HepG2 (cell line): Measurements from ENCODE around the gene SNURF. TPM values are rescaled to one million over a fixed set of nuclear protein-coding genes. Genes with fewer than 3 reads are reported as not detected.

Experiments
- ATAC-seq: fragments of 200-7000 bp; cut with Tn5 transposase; 3 replicates; pipeline ENCODE4 v1.9.1; 2020; ENCODE audit warnings: mild to moderate bottlenecking, moderate library complexity
- BruUV-seq: library from RNA; stranded (reverse); fragments of 400-500 nt; replicated peaks from 2 replicates; lab custom pipeline; 2021; lab: Mats Ljungman, UMichigan
- CTCF ChIA-PET: fragments of 300-600 bp; formaldehyde crosslinking; extraction: SDS; loops from one replicate; lab custom pipeline; 2021; ENCODE audit warnings: low total read pairs, inconsistent platforms, low intra/inter-chr PET ratio; lab: Yijun Ruan, JAX
- POLR2A ChIA-PET: fragments of 350-600 bp; sonication (Branson Sonifier 250); formaldehyde crosslinking; loops from one replicate; lab custom pipeline; 2020; ENCODE audit warnings: antibody characterized with exemption, inconsistent platforms; lab: Yijun Ruan, JAX
- DNase-seq: peaks from one replicate; pipeline ENCODE4 v3.0.0-alpha.2; 2015; ENCODE audit warnings: low spot score
- FAIRE-seq: peaks from 3 replicates; lab custom pipeline; 2011; peaks lifted over from hg19 to GRCh38; lab: Jason Lieb, UNC
- H2AFZ ChIP-seq: one replicate; pipeline ENCODE4 v1.6.1; 2011; ENCODE audit warnings: low read length, inconsistent platforms
- H3K27ac ChIP-seq: fragments of 300-600 bp; 3 replicates; pipeline ENCODE4 v1.8.0; 2011; ENCODE audit warnings: mixed run types, mild to moderate bottlenecking, mixed read lengths, low read length, inconsistent platforms; ENCODE audit not compliant: insufficient read depth; ENCODE audit errors: extremely low read length
- H3K27me3 ChIP-seq, 2 experiments: fragments of 200-600 bp in 1 of 2; 2 replicates in 1 of 2; 3 replicates in 1 of 2; pipeline versions ENCODE4 v1.6.0 to v1.8.0; 2011; ENCODE audit warnings: low read length in 2 of 2, mild to moderate bottlenecking in 2 of 2, moderate library complexity in 2 of 2, inconsistent platforms in 1 of 2; ENCODE audit not compliant: insufficient read depth in 2 of 2, control insufficient read depth in 1 of 2
- H3K36me3 ChIP-seq, 2 experiments: fragments of 200-600 bp in 1 of 2; replicated peaks in 1 of 2; 2 replicates in 1 of 2; 3 replicates in 1 of 2; pipeline versions ENCODE4 v1.5.1 to v1.8.0; 2011; ENCODE audit warnings: low read length in 2 of 2, inconsistent platforms in 1 of 2; ENCODE audit not compliant: insufficient read depth in 2 of 2, control insufficient read depth in 1 of 2
- H3K4me1 ChIP-seq: 2 replicates; pipeline ENCODE4 v1.5.1; 2012; ENCODE audit warnings: low read length, inconsistent platforms; ENCODE audit not compliant: insufficient read depth
- H3K4me2 ChIP-seq: 2 replicates; pipeline ENCODE4 v1.6.0; 2011; ENCODE audit warnings: low read depth, low read length, inconsistent platforms
- H3K4me3 ChIP-seq, 3 experiments: fragments of 200-600 bp in 1 of 3; sonication (generic), shearing (Covaris generic) in 1 of 3; replicated peaks in 1 of 3; 2 replicates each; pipeline ENCODE4 v1.5.1; 2011 to 2016; ENCODE audit warnings: low read length in 3 of 3, inconsistent platforms in 2 of 3, low read depth in 2 of 3, mild to moderate bottlenecking in 2 of 3, control low read depth in 1 of 3, mixed read lengths in 1 of 3; ENCODE audit not compliant: insufficient read depth in 1 of 3
- H3K79me2 ChIP-seq: one replicate; pipeline ENCODE4 v1.6.1; 2011; ENCODE audit warnings: low read length, inconsistent platforms; ENCODE audit not compliant: insufficient read depth
- H3K9ac ChIP-seq: 2 replicates; pipeline ENCODE4 v1.6.0; 2011; ENCODE audit warnings: mild to moderate bottlenecking, low read depth, low read length, inconsistent platforms; ENCODE audit not compliant: insufficient read depth
- H3K9me3 ChIP-seq: 2 replicates; pipeline ENCODE4 v1.5.1; 2012; ENCODE audit warnings: mild to moderate bottlenecking, low read length
- H4K20me1 ChIP-seq: 2 replicates; pipeline ENCODE4 v1.6.0; 2011; ENCODE audit warnings: inconsistent platforms, mild to moderate bottlenecking, low read length, moderate library complexity; ENCODE audit not compliant: insufficient read depth
- CBX2 ChIP-seq, 2 experiments: fragments of 200-600 bp in 1 of 2; sonication (generic); formaldehyde crosslinking in 1 of 2; IDR thresholded peaks; 2 replicates each; pipeline versions ENCODE4 v1.7.0 to v1.8.1; 2018 to 2022; ENCODE audit warnings: low read depth in 2 of 2, low read length in 1 of 2, mild to moderate bottlenecking in 1 of 2, missing genetic modification reagents in 1 of 2
- GTF3A ChIP-seq: sonication (generic); formaldehyde crosslinking; conservative IDR thresholded peaks from 2 replicates; pipeline ENCODE4 v1.4.0; 2020; ENCODE audit warnings: mild to moderate bottlenecking, missing genetic modification reagents
- NFYC ChIP-seq: IDR thresholded peaks from 2 replicates; pipeline ENCODE4 v1.6.1; 2016; ENCODE audit warnings: missing genetic modification reagents, missing compliant biosample characterization
- RARA ChIP-seq: IDR thresholded peaks from 2 replicates; pipeline ENCODE4 v1.6.1; 2016; ENCODE audit warnings: missing genetic modification reagents, missing compliant biosample characterization
- SRSF1 ChIP-seq: fragments of 200-400 bp; formaldehyde crosslinking; optimal IDR thresholded peaks from 2 replicates; pipeline ENCODE3; 2017; ENCODE audit warnings: mild to moderate bottlenecking, low read depth, low read length, moderate library complexity
- SYNCRIP ChIP-seq: fragments of 200-400 bp; formaldehyde crosslinking; IDR thresholded peaks from 2 replicates; pipeline ENCODE4 v1.6.1; 2018; ENCODE audit warnings: mild to moderate bottlenecking, low read depth, low read length; ENCODE audit not compliant: insufficient read depth
- ZNF224 ChIP-seq: sonication (generic); formaldehyde crosslinking; IDR thresholded peaks from 2 replicates; pipeline ENCODE4 v1.5.0; 2020; ENCODE audit warnings: mild to moderate bottlenecking, missing genetic modification reagents
- ZNF326 ChIP-seq: sonication (generic); formaldehyde crosslinking; IDR thresholded peaks from 2 replicates; pipeline ENCODE4 v1.4.0; 2020; ENCODE audit warnings: missing genetic modification reagents, borderline replicate concordance
- ZNF550 ChIP-seq: sonication (generic); formaldehyde crosslinking; IDR thresholded peaks from 2 replicates; pipeline ENCODE4 v1.4.0; 2020; ENCODE audit warnings: mild to moderate bottlenecking, missing genetic modification reagents, borderline replicate concordance
- whole genome bisulfite sequencing: methylation state at CpG from one replicate; pipeline ENCODE4 v1.1.6; 2017; ENCODE audit warnings: low lambda C conversion rate; 5-methylcytosine and 5-hydroxymethylcytosine counted together
- in situ Hi-C: cut with HindIII; loops from 2 replicates; pipeline ENCODE4 v1.10.0; 2017; ENCODE audit warnings: low pct_unique_long_range_greater_than_20kb; ENCODE audit not compliant: extremely low pct_ligation_motif_present
- intact Hi-C: fragments of 100-400 bp; cut with micrococcal nuclease; formaldehyde crosslinking; loops from one replicate; pipeline ENCODE4 v1.10.0; 2022; ENCODE audit not compliant: unreplicated experiment
- polyA plus RNA-seq, 8 experiments: library from polyadenylated mRNA; depleted of rRNA in 3 of 8; stranded (reverse) in 7 of 8; unstranded in 1 of 8; fragments of >200 nt; fragmentation: Illumina TruSeq in 4 of 8; extraction: Trizol in 4 of 8; gene quantifications; 2 replicates each; pipeline versions ENCODE4 v1.2.1 to v1.2.3, GENCODE V29; 2011 to 2016; ENCODE audit warnings: low read depth in 4 of 8, missing spikeins in 1 of 8, mixed read lengths in 1 of 8; ENCODE audit not compliant: insufficient read depth in 1 of 8
- total RNA-seq, 5 experiments: library from RNA; depleted of rRNA; stranded (reverse); fragments of >200 nt; fragmentation: Illumina TruSeq; extraction: Trizol; gene quantifications; 2 replicates each; pipeline ENCODE4 v1.2.3, GENCODE V29; 2016; ENCODE audit warnings: low read depth in 1 of 5
- TF ChIP-seq, protein P1 (sequence below): sonication (generic); formaldehyde crosslinking; IDR thresholded peaks from 2 replicates; pipeline ENCODE4 v1.8.1; 2022; ENCODE audit warnings: mild to moderate bottlenecking, missing genetic modification reagents
- TF ChIP-seq, protein P2 (sequence below): sonication (generic); formaldehyde crosslinking; conservative IDR thresholded peaks from 2 replicates; pipeline ENCODE4 v1.4.0; 2020; ENCODE audit warnings: mild to moderate bottlenecking, missing genetic modification reagents, moderate library complexity
- TF ChIP-seq, protein P3 (sequence below): sonication (generic); formaldehyde crosslinking; IDR thresholded peaks from 2 replicates; pipeline ENCODE4 v1.5.0; 2020; ENCODE audit warnings: mild to moderate bottlenecking, missing genetic modification reagents

SNURF gene
- total and polyA plus RNA-seq, 2 of the 13 experiments (the other 11 are each of a cell fraction or from before 2014, with no cell fraction given): 2.1 to 7.6 TPM

DNA sequence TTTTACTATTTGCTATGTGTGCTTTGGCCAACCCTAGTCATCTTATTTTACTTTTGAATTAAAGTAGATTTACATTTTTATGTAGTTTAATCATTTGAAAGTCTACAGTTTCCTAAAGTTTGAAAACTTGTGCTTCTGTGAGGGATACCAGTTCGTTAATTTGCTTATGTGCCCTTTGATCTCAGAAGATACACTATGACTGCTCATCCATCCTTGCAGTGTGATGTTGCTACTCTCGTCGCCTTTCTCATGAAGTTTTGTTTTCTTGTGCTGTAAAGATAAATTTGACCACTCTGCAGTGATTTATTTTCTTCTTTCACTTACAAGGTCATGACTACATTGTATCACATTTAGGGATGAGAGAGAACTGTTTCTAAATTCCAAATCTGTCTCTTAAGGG, 16.3 kb downstream of the SNURF start (continued):
- TF ChIP-seq GTF3A (CRISPR knock-in tag): no peak
- no peak for TF ChIP-seq ZNF224
- no peak for TF ChIP-seq ZNF326
- no peak for TF ChIP-seq SRSF1

DNA sequence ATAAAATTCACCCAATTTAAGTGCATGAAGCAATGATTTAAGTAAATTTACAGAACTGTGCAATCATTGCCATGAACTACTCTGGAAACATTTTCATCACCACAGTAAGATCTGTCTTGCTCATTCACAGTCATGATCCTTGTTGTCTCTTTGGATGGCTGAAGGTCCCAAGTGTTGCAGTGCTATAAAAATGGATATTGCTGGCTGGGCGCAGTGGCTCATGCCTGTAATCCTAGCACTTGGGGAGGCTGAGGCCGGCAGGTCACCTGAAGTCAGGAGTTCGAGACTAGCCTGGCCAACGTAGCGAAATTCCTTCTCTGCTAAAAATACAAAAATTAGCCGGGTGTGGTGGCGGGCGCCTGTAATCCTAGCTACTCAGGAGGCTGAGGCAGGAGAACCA, 17.0 kb downstream of the SNURF start:
- intact Hi-C loops: no loop called here
- Histone ChIP-seq H3K4me3 (no peak overlapping the region), H3K79me2 (no peaks in the 10 kb centered on the region), H3K9ac (no peak overlapping the region), H3K36me3 (peaks cover 0 to 33% of the 10 kb centered on the region in 2 experiments; a peak in 3 of 5 replicates), H3K27me3 (no peaks in the 10 kb centered on the region), H2AFZ (no peak overlapping the region), H3K27ac (no peak overlapping the region), H4K20me1 (no peaks in the 10 kb centered on the region), H3K9me3 (peaks cover 58% of the 10 kb centered on the region), H3K4me1 (no peaks in the 10 kb centered on the region), H3K4me2 (no peak overlapping the region)
- in situ Hi-C loops: no loop called here
- ChIA-PET POLR2A (interaction anchor here (0.7 kb wide), 1 partner anchor 463 kb away, joined by 3 read pairs; no protein-coding TSS in a partner anchor), CTCF (no interaction called here)
- TF ChIP-seq NFYC (CRISPR knock-in tag) (no peak), RARA (CRISPR knock-in tag) (no peak), ZNF550 (CRISPR knock-in tag) (no peak), SYNCRIP (no peak), CBX2 (IDR thresholded peaks at IDR 0.05; ENCODE audit: low read depth, low read length) (no peak), CBX2 (CRISPR knock-in tag; IDR thresholded peaks at IDR 0.05; ENCODE audit: low read depth) (no peak)
- TF ChIP-seq, protein P1, sequence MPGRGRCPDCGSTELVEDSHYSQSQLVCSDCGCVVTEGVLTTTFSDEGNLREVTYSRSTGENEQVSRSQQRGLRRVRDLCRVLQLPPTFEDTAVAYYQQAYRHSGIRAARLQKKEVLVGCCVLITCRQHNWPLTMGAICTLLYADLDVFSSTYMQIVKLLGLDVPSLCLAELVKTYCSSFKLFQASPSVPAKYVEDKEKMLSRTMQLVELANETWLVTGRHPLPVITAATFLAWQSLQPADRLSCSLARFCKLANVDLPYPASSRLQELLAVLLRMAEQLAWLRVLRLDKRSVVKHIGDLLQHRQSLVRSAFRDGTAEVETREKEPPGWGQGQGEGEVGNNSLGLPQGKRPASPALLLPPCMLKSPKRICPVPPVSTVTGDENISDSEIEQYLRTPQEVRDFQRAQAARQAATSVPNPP (CRISPR knock-in tag): no peak
- TF ChIP-seq, protein P2, sequence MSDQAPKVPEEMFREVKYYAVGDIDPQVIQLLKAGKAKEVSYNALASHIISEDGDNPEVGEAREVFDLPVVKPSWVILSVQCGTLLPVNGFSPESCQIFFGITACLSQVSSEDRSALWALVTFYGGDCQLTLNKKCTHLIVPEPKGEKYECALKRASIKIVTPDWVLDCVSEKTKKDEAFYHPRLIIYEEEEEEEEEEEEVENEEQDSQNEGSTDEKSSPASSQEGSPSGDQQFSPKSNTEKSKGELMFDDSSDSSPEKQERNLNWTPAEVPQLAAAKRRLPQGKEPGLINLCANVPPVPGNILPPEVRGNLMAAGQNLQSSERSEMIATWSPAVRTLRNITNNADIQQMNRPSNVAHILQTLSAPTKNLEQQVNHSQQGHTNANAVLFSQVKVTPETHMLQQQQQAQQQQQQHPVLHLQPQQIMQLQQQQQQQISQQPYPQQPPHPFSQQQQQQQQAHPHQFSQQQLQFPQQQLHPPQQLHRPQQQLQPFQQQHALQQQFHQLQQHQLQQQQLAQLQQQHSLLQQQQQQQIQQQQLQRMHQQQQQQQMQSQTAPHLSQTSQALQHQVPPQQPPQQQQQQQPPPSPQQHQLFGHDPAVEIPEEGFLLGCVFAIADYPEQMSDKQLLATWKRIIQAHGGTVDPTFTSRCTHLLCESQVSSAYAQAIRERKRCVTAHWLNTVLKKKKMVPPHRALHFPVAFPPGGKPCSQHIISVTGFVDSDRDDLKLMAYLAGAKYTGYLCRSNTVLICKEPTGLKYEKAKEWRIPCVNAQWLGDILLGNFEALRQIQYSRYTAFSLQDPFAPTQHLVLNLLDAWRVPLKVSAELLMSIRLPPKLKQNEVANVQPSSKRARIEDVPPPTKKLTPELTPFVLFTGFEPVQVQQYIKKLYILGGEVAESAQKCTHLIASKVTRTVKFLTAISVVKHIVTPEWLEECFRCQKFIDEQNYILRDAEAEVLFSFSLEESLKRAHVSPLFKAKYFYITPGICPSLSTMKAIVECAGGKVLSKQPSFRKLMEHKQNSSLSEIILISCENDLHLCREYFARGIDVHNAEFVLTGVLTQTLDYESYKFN: no peak
- TF ChIP-seq, protein P3, sequence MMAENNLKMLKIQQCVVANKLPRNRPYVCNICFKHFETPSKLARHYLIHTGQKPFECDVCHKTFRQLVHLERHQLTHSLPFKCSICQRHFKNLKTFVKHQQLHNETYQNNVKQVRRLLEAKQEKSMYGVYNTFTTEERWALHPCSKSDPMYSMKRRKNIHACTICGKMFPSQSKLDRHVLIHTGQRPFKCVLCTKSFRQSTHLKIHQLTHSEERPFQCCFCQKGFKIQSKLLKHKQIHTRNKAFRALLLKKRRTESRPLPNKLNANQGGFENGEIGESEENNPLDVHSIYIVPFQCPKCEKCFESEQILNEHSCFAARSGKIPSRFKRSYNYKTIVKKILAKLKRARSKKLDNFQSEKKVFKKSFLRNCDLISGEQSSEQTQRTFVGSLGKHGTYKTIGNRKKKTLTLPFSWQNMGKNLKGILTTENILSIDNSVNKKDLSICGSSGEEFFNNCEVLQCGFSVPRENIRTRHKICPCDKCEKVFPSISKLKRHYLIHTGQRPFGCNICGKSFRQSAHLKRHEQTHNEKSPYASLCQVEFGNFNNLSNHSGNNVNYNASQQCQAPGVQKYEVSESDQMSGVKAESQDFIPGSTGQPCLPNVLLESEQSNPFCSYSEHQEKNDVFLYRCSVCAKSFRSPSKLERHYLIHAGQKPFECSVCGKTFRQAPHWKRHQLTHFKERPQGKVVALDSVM (CRISPR knock-in tag): 0 out of 2 replicates have a peak, but pooled peaks have one; percentile 33
- no peak for FAIRE-seq
- no peak for ATAC-seq
- no TSS peak for BruUV-seq
- WGBS: 78% methylated on average over 5 of the region's 8 CpGs
- no peak for DNase-seq
